Right atrium auricular region (tissue), 2 donors: ENCODE measurements around the gene KIAA0232. TPM values are rescaled to one million over a fixed set of nuclear protein-coding genes. Genes with fewer than 3 reads are reported as not detected.
"Not testable (repeated sequence)": the region's sequence is repeated elsewhere in the genome, so short reads cannot be mapped to it uniquely, and the experiment has no call there.

Experiments used
- DNase-seq: peaks from one replicate; pipeline ENCODE4 v3.0.0-alpha.2; 2019; ENCODE audit warnings: low spot score
- H3K27ac ChIP-seq, 2 donors: fragments of 200-600 bp; sonication (generic); 1 replicate in 1 of 2; 2 replicates in 1 of 2; pipeline ENCODE4 v1.5.1; 2016 to 2019
- H3K27me3 ChIP-seq, 2 donors: fragments of 200-600 bp; sonication (generic); one replicate each; pipeline versions ENCODE4 v1.5.1 to v1.6.0; 2017 to 2019
- H3K36me3 ChIP-seq: fragments of 200-600 bp; sonication (generic); one replicate; pipeline ENCODE4 v1.5.1; 2016
- H3K4me1 ChIP-seq, 2 donors: fragments of 200-600 bp; sonication (generic); one replicate each; pipeline versions ENCODE4 v1.5.1 to v1.6.0; 2017 to 2019
- H3K4me3 ChIP-seq, 2 donors: fragments of 200-600 bp; sonication (generic); 1 replicate in 1 of 2; 2 replicates in 1 of 2; pipeline ENCODE4 v1.5.1; 2017 to 2019; ENCODE audit warnings: mild to moderate bottlenecking in 1 of 2, moderate library complexity in 1 of 2
- H3K9me3 ChIP-seq, 2 donors: fragments of 200-600 bp; sonication (generic); one replicate each; pipeline ENCODE4 v1.5.1; 2019
- CTCF ChIP-seq, 2 donors: fragments of 200-600 bp; sonication (generic); IDR thresholded peaks; one replicate each; pipeline ENCODE4 v1.5.1; 2019; ENCODE audit warnings: antibody characterized with exemption in 2 of 2
- total RNA-seq, 2 donors: library from RNA; depleted of rRNA; stranded (reverse); fragments of >200 nt; gene quantifications; one replicate each; pipeline ENCODE4 v1.1.0, GENCODE V29; 2016

Gene KIAA0232
- total RNA-seq, 2 donors from 2014 or later, result 47.5 to 69.4 TPM

GRCh38 chr4:6902318-6903042 is 120.0 kb downstream of the KIAA0232 start:
- no peaks in the 10 kb centered on the region for H3K27me3 ChIP-seq
- H3K4me3 ChIP-seq, result no peak overlapping the region
- no peak overlapping the region for H3K27ac ChIP-seq
- peaks cover 0 to 12% of the 10 kb centered on the region in 2 donors for H3K4me1 ChIP-seq
- H3K9me3 ChIP-seq, result no peaks in the 10 kb centered on the region
- no peaks in the 10 kb centered on the region for H3K36me3 ChIP-seq
- no peak for DNase-seq
- TF ChIP-seq CTCF (IDR thresholded peaks at IDR 0.05), result no peak

- H3K36me3 ChIP-seq, result no peaks in the 10 kb centered on the region
- peaks cover 0 to 36% of the 10 kb centered on the region in 2 donors for H3K4me1 ChIP-seq
- no peak for DNase-seq
- no peak for TF ChIP-seq CTCF (IDR thresholded peaks at IDR 0.05)
- H3K27ac ChIP-seq, result no peak overlapping the region
- H3K4me3 ChIP-seq, result no peak overlapping the region
- no peaks in the 10 kb centered on the region for H3K9me3 ChIP-seq
- H3K27me3 ChIP-seq, result no peaks in the 10 kb centered on the region
Measured at GRCh38 chr4:6905516-6906445, 123.3 kb downstream of the KIAA0232 start.

DNA sequence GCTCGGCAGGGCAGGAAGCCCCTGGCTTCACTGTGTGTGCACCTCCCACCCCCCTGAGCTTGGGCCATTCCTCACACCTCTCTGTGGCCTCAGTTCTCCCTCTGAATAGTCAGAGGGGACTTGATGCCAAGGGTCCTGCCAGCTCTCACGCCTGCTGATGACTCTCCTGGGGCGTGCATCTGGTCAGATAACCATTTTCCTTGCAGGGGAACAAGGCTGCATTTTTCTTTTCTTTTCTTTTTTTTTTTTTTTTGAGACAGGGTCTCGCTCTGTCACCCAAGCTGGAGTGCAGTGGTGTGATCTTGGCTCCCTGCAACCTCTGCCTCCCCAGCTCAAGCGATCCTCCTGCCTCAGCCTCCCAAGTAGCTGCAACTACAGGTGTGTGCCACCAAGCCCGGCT is 124.0 kb downstream of the KIAA0232 start:
- H3K9me3 ChIP-seq, H3K27ac ChIP-seq, H3K4me3 ChIP-seq, H3K36me3 ChIP-seq, H3K27me3 ChIP-seq, DNase-seq: not testable (repeated sequence)
- H3K4me1 ChIP-seq, result peaks cover 0 to 43% of the 10 kb centered on the region in 2 donors

DNA sequence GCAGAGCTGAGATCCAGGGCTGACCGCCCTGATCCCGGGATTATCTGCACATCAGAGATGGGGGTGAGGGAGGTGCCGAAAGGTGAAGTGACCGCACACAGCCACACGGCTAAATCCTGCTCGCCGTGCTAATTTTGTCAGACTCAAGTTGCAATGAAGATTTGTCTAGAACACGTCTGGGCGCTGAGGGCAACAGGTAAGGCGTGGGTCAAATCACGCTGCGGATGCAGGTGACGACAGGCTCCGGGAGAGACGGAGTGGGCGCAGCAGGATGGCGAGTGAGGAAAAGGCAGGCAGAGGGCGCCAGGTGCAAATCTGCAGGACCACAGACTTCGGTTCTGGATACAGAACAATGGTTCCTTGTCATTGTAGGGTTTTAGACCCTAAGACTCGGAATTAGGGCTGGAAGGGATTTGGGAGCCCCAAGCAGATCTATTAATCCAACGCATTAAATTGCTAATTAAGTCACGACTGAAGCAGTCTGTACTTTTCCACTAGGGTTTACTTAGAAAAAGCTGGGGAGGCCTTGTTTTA is 125.2 kb downstream of the KIAA0232 start:
- TF ChIP-seq CTCF (IDR thresholded peaks at IDR 0.05), result peak in 1 of 2 donors; percentile 66
- peaks cover 0 to 40% of the 10 kb centered on the region in 2 donors for H3K4me1 ChIP-seq
- no peaks in the 10 kb centered on the region for H3K27me3 ChIP-seq
- no peaks in the 10 kb centered on the region for H3K9me3 ChIP-seq
- no peak overlapping the region for H3K4me3 ChIP-seq
- no peak for DNase-seq
- H3K36me3 ChIP-seq, result no peaks in the 10 kb centered on the region
- no peak overlapping the region for H3K27ac ChIP-seq

GRCh38 chr4:6908432-6909112 is 126.0 kb downstream of the KIAA0232 start:
- H3K36me3 ChIP-seq, result no peaks in the 10 kb centered on the region
- no peak for TF ChIP-seq CTCF (IDR thresholded peaks at IDR 0.05)
- H3K27ac ChIP-seq, result peak overlapping the region; percentile 93 to 96
- no peak for DNase-seq
- peak overlapping the region; percentile 68 to 77 for H3K4me3 ChIP-seq
- H3K4me1 ChIP-seq, result peaks cover 0 to 44% of the 10 kb centered on the region in 2 donors
- no peaks in the 10 kb centered on the region for H3K27me3 ChIP-seq
- no peaks in the 10 kb centered on the region for H3K9me3 ChIP-seq
